H1 (cell line): ENCODE measurements around the gene SOD2. TPM values are rescaled to one million over a fixed set of nuclear protein-coding genes. Genes with fewer than 3 reads are reported as not detected.

ENCODE experiments used
- CTCF ChIA-PET: fragments of 300-600 bp; sonication (Branson Sonifier 250); formaldehyde crosslinking; loops from one replicate; lab custom pipeline; 2021; ENCODE audit not compliant: partially characterized antibody; lab: Charles Lee
- POLR2A ChIA-PET: fragments of 300-600 bp; sonication (Branson Sonifier 250); formaldehyde crosslinking; loops from one replicate; lab custom pipeline; 2021; ENCODE audit warnings: inconsistent platforms; ENCODE audit not compliant: partially characterized antibody; lab: Charles Lee
- DNase-seq, 2 experiments: peaks; one replicate each; pipeline versions ENCODE4 v3.0.0 to v3.0.0-alpha.2; 2010 to 2022; ENCODE audit warnings: low spot score in 2 of 2, low read depth in 1 of 2, mixed read lengths in 1 of 2
- FAIRE-seq: peaks from 2 replicates; lab custom pipeline; 2011; peaks lifted over from hg19 to GRCh38; lab: Jason Lieb, UNC
- H2AFZ ChIP-seq: 2 replicates; pipeline ENCODE4 v1.8.1; 2012; ENCODE audit warnings: low read length, inconsistent platforms
- H2AK5ac ChIP-seq: 2 replicates; pipeline ENCODE4 v1.6.1; 2013; ENCODE audit warnings: low read depth, low read length
- H2BK120ac ChIP-seq: replicated peaks from 2 replicates; pipeline ENCODE3; 2013; ENCODE audit warnings: low read depth, low read length, inconsistent platforms
- H2BK12ac ChIP-seq: 2 replicates; pipeline ENCODE4 v1.6.1; 2013; ENCODE audit warnings: low read depth, low read length
- H2BK15ac ChIP-seq: 2 replicates; pipeline ENCODE4 v1.6.1; 2013; ENCODE audit warnings: low read length
- H2BK20ac ChIP-seq: 2 replicates; pipeline ENCODE4 v1.6.1; 2013; ENCODE audit warnings: low read length
- H2BK5ac ChIP-seq: 2 replicates; pipeline ENCODE4 v1.6.1; 2013; ENCODE audit warnings: low read depth, low read length
- H3K14ac ChIP-seq: 2 replicates; pipeline ENCODE4 v1.6.1; 2013; ENCODE audit warnings: inconsistent platforms; ENCODE audit not compliant: insufficient read length
- H3K18ac ChIP-seq: 2 replicates; pipeline ENCODE4 v1.6.1; 2013; ENCODE audit warnings: low read length; ENCODE audit errors: extremely low read depth
- H3K23ac ChIP-seq: 2 replicates; pipeline ENCODE4 v1.6.1; 2013; ENCODE audit warnings: inconsistent platforms; ENCODE audit not compliant: insufficient read length
- H3K23me2 ChIP-seq: 2 replicates; pipeline ENCODE4 v1.6.1; 2013; ENCODE audit warnings: low read depth, low read length
- H3K27ac ChIP-seq: 2 replicates; pipeline ENCODE4 v1.6.1; 2011; ENCODE audit warnings: low read depth, low read length, inconsistent platforms
- H3K27me3 ChIP-seq, 4 experiments: replicated peaks in 1 of 4; 1 replicate in 1 of 4; 2 replicates in 3 of 4; pipeline versions ENCODE4 v1.6.1 to v1.8.1; 2011 to 2013; ENCODE audit warnings: low read length in 3 of 4, mild to moderate bottlenecking in 3 of 4, inconsistent platforms in 2 of 4, mixed read lengths in 2 of 4, moderate library complexity in 1 of 4; ENCODE audit not compliant: control insufficient read depth in 3 of 4, insufficient read depth in 3 of 4; ENCODE audit errors: extremely low read depth in 1 of 4
- H3K36me3 ChIP-seq, 4 experiments: 2 replicates each; pipeline versions ENCODE4 v1.6.1 to v1.8.1; 2011 to 2013; ENCODE audit warnings: mild to moderate bottlenecking in 4 of 4, low read length in 3 of 4, moderate library complexity in 2 of 4, control low read depth in 1 of 4, inconsistent platforms in 1 of 4; ENCODE audit not compliant: insufficient read depth in 4 of 4, control insufficient read depth in 2 of 4
- H3K4ac ChIP-seq: replicated peaks from 2 replicates; pipeline ENCODE3; 2013; ENCODE audit warnings: low read length, low read depth, mixed read lengths, inconsistent platforms; ENCODE audit not compliant: insufficient read length
- H3K4me1 ChIP-seq, 4 experiments: replicated peaks in 1 of 4; 1 replicate in 1 of 4; 2 replicates in 3 of 4; pipeline versions ENCODE4 v1.6.1 to v1.8.1; 2011 to 2013; ENCODE audit warnings: low read length in 3 of 4, inconsistent platforms in 2 of 4, mixed read lengths in 1 of 4; ENCODE audit not compliant: insufficient read depth in 4 of 4, control insufficient read depth in 3 of 4
- H3K4me2 ChIP-seq, 2 experiments: 2 replicates each; pipeline versions ENCODE4 v1.6.1 to v1.8.1; 2011 to 2013; ENCODE audit warnings: low read depth in 2 of 2, low read length in 2 of 2, control low read depth in 1 of 2, inconsistent platforms in 1 of 2, mild to moderate bottlenecking in 1 of 2; ENCODE audit not compliant: insufficient read depth in 1 of 2
- H3K4me3 ChIP-seq, 4 experiments: fragments of 200-600, 300-600 bp in 1 of 4; sonication (generic), shearing (Covaris generic), sonication (Bioruptor Twin) in 1 of 4; 2 replicates each; pipeline versions ENCODE4 v1.5.1 to v1.8.1; 2011 to 2016; ENCODE audit warnings: low read length in 4 of 4, low read depth in 3 of 4, control low read depth in 2 of 4, inconsistent platforms in 2 of 4, mild to moderate bottlenecking in 2 of 4, mixed read lengths in 1 of 4, moderate library complexity in 1 of 4; ENCODE audit not compliant: insufficient read depth in 2 of 4; ENCODE audit errors: extremely low read depth in 1 of 4
- H3K56ac ChIP-seq: replicated peaks from 2 replicates; pipeline ENCODE3; 2013; ENCODE audit warnings: low read depth, mild to moderate bottlenecking, mixed read lengths, low read length, inconsistent platforms; ENCODE audit not compliant: insufficient read length
- H3K79me1 ChIP-seq: 2 replicates; pipeline ENCODE4 v1.6.1; 2013; ENCODE audit warnings: low read depth, low read length, control low read depth
- H3K79me2 ChIP-seq, 2 experiments: 2 replicates each; pipeline versions ENCODE4 v1.6.1 to v1.8.1; 2012 to 2013; ENCODE audit warnings: low read length in 2 of 2, mild to moderate bottlenecking in 2 of 2, inconsistent platforms in 1 of 2; ENCODE audit not compliant: insufficient read depth in 2 of 2, control insufficient read depth in 1 of 2
- H3K9ac ChIP-seq, 4 experiments: replicated peaks in 1 of 4; 1 replicate in 1 of 4; 2 replicates in 3 of 4; pipeline versions ENCODE4 v1.6.1 to v1.8.1; 2011 to 2013; ENCODE audit warnings: low read depth in 3 of 4, low read length in 3 of 4, control low read depth in 2 of 4, mild to moderate bottlenecking in 2 of 4, moderate library complexity in 2 of 4, inconsistent platforms in 1 of 4; ENCODE audit errors: extremely low read depth in 1 of 4
- H3K9me3 ChIP-seq, 2 experiments: 2 replicates each; pipeline versions ENCODE4 v1.6.1 to v1.8.1; 2012 to 2013; ENCODE audit warnings: mild to moderate bottlenecking in 2 of 2, moderate library complexity in 2 of 2, control low read depth in 1 of 2, inconsistent platforms in 1 of 2, low read depth in 1 of 2, low read length in 1 of 2, mixed read lengths in 1 of 2; ENCODE audit not compliant: insufficient read depth in 2 of 2
- H4K20me1 ChIP-seq, 2 experiments: replicated peaks in 1 of 2; 2 replicates each; pipeline versions ENCODE3 to v1.8.1; 2011 to 2013; ENCODE audit warnings: inconsistent platforms in 2 of 2, low read length in 2 of 2, mild to moderate bottlenecking in 1 of 2; ENCODE audit not compliant: insufficient read depth in 2 of 2, control insufficient read depth in 1 of 2
- H4K5ac ChIP-seq: 2 replicates; pipeline ENCODE4 v1.6.1; 2013; ENCODE audit warnings: low read length, low read depth, mixed read lengths, inconsistent platforms; ENCODE audit not compliant: insufficient read length
- H4K8ac ChIP-seq: 2 replicates; pipeline ENCODE4 v1.8.0; 2013; ENCODE audit warnings: mild to moderate bottlenecking, moderate library complexity, low read length, inconsistent platforms; ENCODE audit not compliant: insufficient read depth; ENCODE audit errors: extremely low read depth
- H4K91ac ChIP-seq: replicated peaks from 2 replicates; pipeline ENCODE3; 2013; ENCODE audit warnings: low read length, mixed read lengths, inconsistent platforms; ENCODE audit not compliant: insufficient read length
- SIX5 ChIP-seq: IDR thresholded peaks from 2 replicates; pipeline ENCODE4 v1.6.1; 2011; ENCODE audit warnings: mild to moderate bottlenecking, low read depth, low read length
- WGBS, 2 experiments: shearing (Covaris generic) in 1 of 2; methylation state at CpG; one replicate each; pipeline versions ENCODE4 v1.1.6 to v1.1.7; 2013 to 2015; ENCODE audit warnings: low lambda C conversion rate in 2 of 2, mixed read lengths in 2 of 2, inconsistent platforms in 1 of 2, low coverage in 1 of 2, missing lambda C conversion rate in 1 of 2; ENCODE audit not compliant: insufficient replicate concordance in 2 of 2, insufficient coverage in 1 of 2, insufficient read length in 1 of 2; ENCODE audit errors: extremely low coverage in 1 of 2, missing lambda C conversion rate in 1 of 2; 5-methylcytosine and 5-hydroxymethylcytosine counted together
- polyA plus RNA-seq, 7 experiments: library from polyadenylated mRNA; depleted of rRNA in 3 of 7; stranded (reverse) in 5 of 7; unstranded in 2 of 7; fragments of >200 nt in 5 of 7; fragments of 200-250 nt in 2 of 7; gene quantifications; 1 replicate in 5 of 7; 2 replicates in 1 of 7; 4 replicates in 1 of 7; pipeline versions ENCODE4 v1.2.1 to v1.2.3, GENCODE V29; 2011 to 2013; ENCODE audit warnings: missing spikeins in 2 of 7, mixed read lengths in 2 of 7
- total RNA-seq: library from RNA; stranded (reverse); fragmentation: NEBNext Ultra II Directional; extraction: Animal tissue kit (Norgen Biotek cat#: 25700); gene quantifications from 2 replicates; pipeline ENCODE4 v1.2.1, GENCODE V29; 2021

Gene SOD2
- total and polyA plus RNA-seq, 2 of the 8 experiments (the other 6 are each of a cell fraction or from before 2014, with no cell fraction given) = 31.1 to 88.7 TPM

DNA sequence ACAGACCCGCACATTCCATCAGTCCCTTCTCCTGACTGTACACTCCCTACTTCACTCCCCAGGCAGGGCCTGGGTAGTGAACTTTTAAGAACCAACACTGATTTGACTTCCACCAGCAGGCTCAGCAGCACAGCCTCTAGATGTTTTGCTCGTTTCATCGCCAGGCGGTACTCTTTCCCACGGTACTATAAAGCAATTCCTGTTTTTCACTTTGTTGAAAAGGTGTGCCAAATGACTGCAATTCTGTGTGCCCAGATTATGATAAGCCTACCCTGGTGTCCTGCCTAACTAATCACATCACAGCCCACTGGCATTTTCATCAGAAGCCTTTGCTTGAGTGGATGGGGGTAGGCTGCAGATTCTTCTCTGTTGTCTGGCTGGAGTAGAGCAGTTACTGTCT lies 21.4 kb upstream of the SOD2 start:
- Histone ChIP-seq H2AK5ac (no peak overlapping the region), H3K79me2 (no peaks in the 10 kb centered on the region), H3K4me2 (no peak overlapping the region), H3K4me1 (no peaks in the 10 kb centered on the region), H2BK5ac (no peak overlapping the region), H3K9me3 (no peaks in the 10 kb centered on the region), H2BK20ac (no peak overlapping the region), H3K14ac (no peak overlapping the region), H4K20me1 (no peaks in the 10 kb centered on the region), H3K23ac (no peak overlapping the region), H3K4me3 (no peak overlapping the region), H3K23me2 (peaks cover 13% of the 10 kb centered on the region; the same call in 1 of the 2 replicates), H2BK120ac (no peak overlapping the region), H3K27me3 (no peaks in the 10 kb centered on the region), H2BK15ac (no peak overlapping the region), H3K9ac (no peak overlapping the region), H3K79me1 (no peaks in the 10 kb centered on the region; the same call in 1 of the 2 replicates), H2BK12ac (no peak overlapping the region), H4K8ac (no peak overlapping the region), H2AFZ (no peak overlapping the region), H3K56ac (no peak overlapping the region), H4K5ac (no peak overlapping the region), H4K91ac (no peak overlapping the region), H3K27ac (no peak overlapping the region), H3K4ac (no peak overlapping the region), H3K18ac (no peak overlapping the region), H3K36me3 (no peaks in the 10 kb centered on the region)
- DNase-seq (no peak), FAIRE-seq (no peak)
- no peak for TF ChIP-seq SIX5
- CTCF ChIA-PET = no interaction called here
- WGBS, 2 experiments = 92% methylated on average over 5 of the region's 5 CpGs; no CpG with 5 or more reads in 1 of the 2 experiments
- POLR2A ChIA-PET = interaction anchor here (1.0 to 2.0 kb wide), 3 partner anchors 15 to 75 kb away, joined by 3 to 4 read pairs (median 4); partner anchors contain the start of genes MRPL18 and TCP1
